HepG2 (cell line): ENCODE results near the gene GPR152. TPM values are rescaled to one million over a fixed set of nuclear protein-coding genes. Genes with fewer than 3 reads are reported as not detected.

Source experiments
- CCAR2 ChIP-seq: fragments of 200-400 bp; formaldehyde crosslinking; optimal IDR thresholded peaks from 2 replicates; pipeline ENCODE3; 2018; ENCODE audit warnings: low read depth, mild to moderate bottlenecking, low read length, moderate library complexity
- ISX ChIP-seq: sonication (generic); formaldehyde crosslinking; conservative IDR thresholded peaks from 2 replicates; pipeline ENCODE4 v1.5.0; 2020; ENCODE audit warnings: missing genetic modification reagents
- MAF1 ChIP-seq: sonication (generic); formaldehyde crosslinking; IDR thresholded peaks from 2 replicates; pipeline ENCODE4 v1.5.0; 2020; ENCODE audit warnings: missing genetic modification reagents, borderline replicate concordance
- SAFB2 ChIP-seq: sonication (generic); formaldehyde crosslinking; IDR thresholded peaks from 2 replicates; pipeline ENCODE4 v1.5.1; 2020; ENCODE audit warnings: missing genetic modification reagents, low read depth, mild to moderate bottlenecking, borderline replicate concordance
- SMAD3 ChIP-seq: sonication (generic); formaldehyde crosslinking; IDR thresholded peaks from 2 replicates; pipeline ENCODE4 v1.4.0; 2020; ENCODE audit warnings: missing genetic modification reagents
- SP2 ChIP-seq: sonication (generic); formaldehyde crosslinking; IDR thresholded peaks from 2 replicates; pipeline ENCODE4 v1.5.1; 2020; ENCODE audit warnings: mild to moderate bottlenecking, missing genetic modification reagents
- YY1 ChIP-seq: IDR thresholded peaks from 2 replicates; pipeline ENCODE4 v1.6.1; 2011; ENCODE audit warnings: low read length, low read depth, moderate library complexity, mild to moderate bottlenecking; ENCODE audit not compliant: insufficient read depth, insufficient replicate concordance
- ZBTB21 ChIP-seq: sonication (generic); formaldehyde crosslinking; IDR thresholded peaks from 2 replicates; pipeline ENCODE4 v1.4.0; 2020; ENCODE audit warnings: missing genetic modification reagents
- polyA plus RNA-seq, 8 experiments: library from polyadenylated mRNA; depleted of rRNA in 3 of 8; stranded (reverse) in 7 of 8; unstranded in 1 of 8; fragments of >200 nt; fragmentation: Illumina TruSeq in 4 of 8; extraction: Trizol in 4 of 8; gene quantifications; 2 replicates each; pipeline versions ENCODE4 v1.2.1 to v1.2.3, GENCODE V29; 2011 to 2016; ENCODE audit warnings: low read depth in 4 of 8, missing spikeins in 1 of 8, mixed read lengths in 1 of 8; ENCODE audit not compliant: insufficient read depth in 1 of 8
- total RNA-seq, 5 experiments: library from RNA; depleted of rRNA; stranded (reverse); fragments of >200 nt; fragmentation: Illumina TruSeq; extraction: Trizol; gene quantifications; 2 replicates each; pipeline ENCODE4 v1.2.3, GENCODE V29; 2016; ENCODE audit warnings: low read depth in 1 of 5
- TF ChIP-seq, protein P1 (sequence below): sonication (generic); formaldehyde crosslinking; IDR thresholded peaks from 2 replicates; pipeline ENCODE4 v1.5.0; 2020; ENCODE audit warnings: mild to moderate bottlenecking, missing genetic modification reagents, borderline replicate concordance
- TF ChIP-seq, protein P2 (sequence below): sonication (generic); formaldehyde crosslinking; conservative IDR thresholded peaks from 2 replicates; pipeline ENCODE4 v1.5.0; 2020; ENCODE audit warnings: missing genetic modification reagents
- TF ChIP-seq, protein P3 (sequence below): sonication (generic); formaldehyde crosslinking; IDR thresholded peaks from 2 replicates; pipeline ENCODE4 v1.4.0; 2020; ENCODE audit warnings: missing genetic modification reagents, borderline replicate concordance
- TF ChIP-seq, protein P4 (sequence below): sonication (generic); formaldehyde crosslinking; IDR thresholded peaks from 2 replicates; pipeline ENCODE4 v1.5.0; 2020; ENCODE audit warnings: missing genetic modification reagents

GPR152 gene
- total and polyA plus RNA-seq, 2 of the 13 experiments (the other 11 are each of a cell fraction or from before 2014, with no cell fraction given), result not detected

DNA sequence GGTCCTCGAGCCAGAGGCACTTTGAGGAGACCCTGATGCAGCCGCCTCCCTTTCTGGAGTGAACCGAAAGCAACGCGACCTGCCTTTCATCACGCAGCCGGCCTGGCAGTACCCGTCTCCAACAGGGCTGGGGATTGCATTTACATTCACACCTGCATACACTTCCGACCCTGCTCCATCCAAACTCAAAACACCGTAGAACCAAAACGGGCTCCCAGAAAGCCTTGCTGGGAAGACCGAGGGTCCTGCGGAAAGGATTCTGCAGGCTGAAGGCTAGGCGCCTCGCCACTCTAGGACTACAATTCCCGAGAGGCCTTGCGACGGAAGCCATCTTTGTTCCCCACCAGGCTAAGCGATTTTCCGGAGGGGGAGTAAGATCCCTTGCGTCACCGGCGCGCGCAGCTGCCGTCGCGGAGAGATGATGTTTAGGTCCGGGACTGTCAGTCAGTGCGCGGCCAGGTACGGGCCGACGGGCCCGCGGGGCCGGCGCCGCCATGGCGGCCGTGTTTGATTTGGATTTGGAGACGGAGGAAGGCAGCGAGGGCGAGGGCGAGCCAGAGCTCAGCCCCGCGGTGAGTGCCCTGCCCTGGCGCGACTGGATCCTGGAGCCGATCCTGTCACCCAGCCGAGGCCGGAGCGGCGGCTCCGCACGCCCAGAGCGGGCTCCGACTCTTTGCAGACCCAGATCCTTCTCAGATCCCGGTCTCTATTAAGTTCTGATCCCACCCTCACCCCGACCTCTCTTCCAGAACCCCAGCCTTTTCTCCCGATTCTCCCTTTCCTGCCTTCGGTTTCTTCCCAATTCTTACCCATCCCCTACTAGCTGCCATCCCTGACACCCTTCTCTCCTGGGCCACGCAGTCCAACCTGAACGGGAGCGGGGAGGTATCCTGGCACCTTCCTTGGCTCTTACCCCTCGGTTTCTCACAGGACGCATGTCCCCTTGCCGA is 24.2 kb downstream of the GPR152 start, which contains the start of gene RPS6KB2 (continued):
- TF ChIP-seq, protein P1, sequence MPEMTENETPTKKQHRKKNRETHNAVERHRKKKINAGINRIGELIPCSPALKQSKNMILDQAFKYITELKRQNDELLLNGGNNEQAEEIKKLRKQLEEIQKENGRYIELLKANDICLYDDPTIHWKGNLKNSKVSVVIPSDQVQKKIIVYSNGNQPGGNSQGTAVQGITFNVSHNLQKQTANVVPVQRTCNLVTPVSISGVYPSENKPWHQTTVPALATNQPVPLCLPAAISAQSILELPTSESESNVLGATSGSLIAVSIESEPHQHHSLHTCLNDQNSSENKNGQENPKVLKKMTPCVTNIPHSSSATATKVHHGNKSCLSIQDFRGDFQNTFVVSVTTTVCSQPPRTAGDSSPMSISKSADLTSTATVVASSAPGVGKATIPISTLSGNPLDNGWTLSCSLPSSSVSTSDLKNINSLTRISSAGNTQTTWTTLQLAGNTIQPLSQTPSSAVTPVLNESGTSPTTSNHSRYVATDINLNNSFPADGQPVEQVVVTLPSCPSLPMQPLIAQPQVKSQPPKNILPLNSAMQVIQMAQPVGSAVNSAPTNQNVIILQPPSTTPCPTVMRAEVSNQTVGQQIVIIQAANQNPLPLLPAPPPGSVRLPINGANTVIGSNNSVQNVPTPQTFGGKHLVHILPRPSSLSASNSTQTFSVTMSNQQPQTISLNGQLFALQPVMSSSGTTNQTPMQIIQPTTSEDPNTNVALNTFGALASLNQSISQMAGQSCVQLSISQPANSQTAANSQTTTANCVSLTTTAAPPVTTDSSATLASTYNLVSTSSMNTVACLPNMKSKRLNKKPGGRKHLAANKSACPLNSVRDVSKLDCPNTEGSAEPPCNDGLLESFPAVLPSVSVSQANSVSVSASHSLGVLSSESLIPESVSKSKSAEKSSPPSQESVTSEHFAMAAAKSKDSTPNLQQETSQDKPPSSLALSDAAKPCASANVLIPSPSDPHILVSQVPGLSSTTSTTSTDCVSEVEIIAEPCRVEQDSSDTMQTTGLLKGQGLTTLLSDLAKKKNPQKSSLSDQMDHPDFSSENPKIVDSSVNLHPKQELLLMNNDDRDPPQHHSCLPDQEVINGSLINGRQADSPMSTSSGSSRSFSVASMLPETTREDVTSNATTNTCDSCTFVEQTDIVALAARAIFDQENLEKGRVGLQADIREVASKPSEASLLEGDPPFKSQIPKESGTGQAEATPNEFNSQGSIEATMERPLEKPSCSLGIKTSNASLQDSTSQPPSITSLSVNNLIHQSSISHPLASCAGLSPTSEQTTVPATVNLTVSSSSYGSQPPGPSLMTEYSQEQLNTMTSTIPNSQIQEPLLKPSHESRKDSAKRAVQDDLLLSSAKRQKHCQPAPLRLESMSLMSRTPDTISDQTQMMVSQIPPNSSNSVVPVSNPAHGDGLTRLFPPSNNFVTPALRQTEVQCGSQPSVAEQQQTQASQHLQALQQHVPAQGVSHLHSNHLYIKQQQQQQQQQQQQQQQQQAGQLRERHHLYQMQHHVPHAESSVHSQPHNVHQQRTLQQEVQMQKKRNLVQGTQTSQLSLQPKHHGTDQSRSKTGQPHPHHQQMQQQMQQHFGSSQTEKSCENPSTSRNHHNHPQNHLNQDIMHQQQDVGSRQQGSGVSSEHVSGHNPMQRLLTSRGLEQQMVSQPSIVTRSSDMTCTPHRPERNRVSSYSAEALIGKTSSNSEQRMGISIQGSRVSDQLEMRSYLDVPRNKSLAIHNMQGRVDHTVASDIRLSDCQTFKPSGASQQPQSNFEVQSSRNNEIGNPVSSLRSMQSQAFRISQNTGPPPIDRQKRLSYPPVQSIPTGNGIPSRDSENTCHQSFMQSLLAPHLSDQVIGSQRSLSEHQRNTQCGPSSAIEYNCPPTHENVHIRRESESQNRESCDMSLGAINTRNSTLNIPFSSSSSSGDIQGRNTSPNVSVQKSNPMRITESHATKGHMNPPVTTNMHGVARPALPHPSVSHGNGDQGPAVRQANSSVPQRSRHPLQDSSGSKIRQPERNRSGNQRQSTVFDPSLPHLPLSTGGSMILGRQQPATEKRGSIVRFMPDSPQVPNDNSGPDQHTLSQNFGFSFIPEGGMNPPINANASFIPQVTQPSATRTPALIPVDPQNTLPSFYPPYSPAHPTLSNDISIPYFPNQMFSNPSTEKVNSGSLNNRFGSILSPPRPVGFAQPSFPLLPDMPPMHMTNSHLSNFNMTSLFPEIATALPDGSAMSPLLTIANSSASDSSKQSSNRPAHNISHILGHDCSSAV (CRISPR knock-in tag), result 0 out of 2 replicates have a peak, but pooled peaks have one; percentile 27
- peak; percentile 27; the same call in 1 of the 2 replicates for TF ChIP-seq SP2 (CRISPR knock-in tag)
- peak; percentile 54; the same call in 1 of the 2 replicates for TF ChIP-seq ZBTB21 (CRISPR knock-in tag)
- no peak; the same call in 1 of the 2 replicates for TF ChIP-seq SAFB2
- TF ChIP-seq YY1, result peak; percentile 99
- TF ChIP-seq CCAR2, result no peak
- TF ChIP-seq, protein P2, sequence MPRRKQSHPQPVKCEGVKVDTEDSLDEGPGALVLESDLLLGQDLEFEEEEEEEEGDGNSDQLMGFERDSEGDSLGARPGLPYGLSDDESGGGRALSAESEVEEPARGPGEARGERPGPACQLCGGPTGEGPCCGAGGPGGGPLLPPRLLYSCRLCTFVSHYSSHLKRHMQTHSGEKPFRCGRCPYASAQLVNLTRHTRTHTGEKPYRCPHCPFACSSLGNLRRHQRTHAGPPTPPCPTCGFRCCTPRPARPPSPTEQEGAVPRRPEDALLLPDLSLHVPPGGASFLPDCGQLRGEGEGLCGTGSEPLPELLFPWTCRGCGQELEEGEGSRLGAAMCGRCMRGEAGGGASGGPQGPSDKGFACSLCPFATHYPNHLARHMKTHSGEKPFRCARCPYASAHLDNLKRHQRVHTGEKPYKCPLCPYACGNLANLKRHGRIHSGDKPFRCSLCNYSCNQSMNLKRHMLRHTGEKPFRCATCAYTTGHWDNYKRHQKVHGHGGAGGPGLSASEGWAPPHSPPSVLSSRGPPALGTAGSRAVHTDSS (CRISPR knock-in tag), result peak; percentile 98
- TF ChIP-seq ISX (CRISPR knock-in tag), result no peak
- peak; percentile 79; the same call in 1 of the 2 replicates for TF ChIP-seq MAF1 (CRISPR knock-in tag)
- TF ChIP-seq, protein P3, sequence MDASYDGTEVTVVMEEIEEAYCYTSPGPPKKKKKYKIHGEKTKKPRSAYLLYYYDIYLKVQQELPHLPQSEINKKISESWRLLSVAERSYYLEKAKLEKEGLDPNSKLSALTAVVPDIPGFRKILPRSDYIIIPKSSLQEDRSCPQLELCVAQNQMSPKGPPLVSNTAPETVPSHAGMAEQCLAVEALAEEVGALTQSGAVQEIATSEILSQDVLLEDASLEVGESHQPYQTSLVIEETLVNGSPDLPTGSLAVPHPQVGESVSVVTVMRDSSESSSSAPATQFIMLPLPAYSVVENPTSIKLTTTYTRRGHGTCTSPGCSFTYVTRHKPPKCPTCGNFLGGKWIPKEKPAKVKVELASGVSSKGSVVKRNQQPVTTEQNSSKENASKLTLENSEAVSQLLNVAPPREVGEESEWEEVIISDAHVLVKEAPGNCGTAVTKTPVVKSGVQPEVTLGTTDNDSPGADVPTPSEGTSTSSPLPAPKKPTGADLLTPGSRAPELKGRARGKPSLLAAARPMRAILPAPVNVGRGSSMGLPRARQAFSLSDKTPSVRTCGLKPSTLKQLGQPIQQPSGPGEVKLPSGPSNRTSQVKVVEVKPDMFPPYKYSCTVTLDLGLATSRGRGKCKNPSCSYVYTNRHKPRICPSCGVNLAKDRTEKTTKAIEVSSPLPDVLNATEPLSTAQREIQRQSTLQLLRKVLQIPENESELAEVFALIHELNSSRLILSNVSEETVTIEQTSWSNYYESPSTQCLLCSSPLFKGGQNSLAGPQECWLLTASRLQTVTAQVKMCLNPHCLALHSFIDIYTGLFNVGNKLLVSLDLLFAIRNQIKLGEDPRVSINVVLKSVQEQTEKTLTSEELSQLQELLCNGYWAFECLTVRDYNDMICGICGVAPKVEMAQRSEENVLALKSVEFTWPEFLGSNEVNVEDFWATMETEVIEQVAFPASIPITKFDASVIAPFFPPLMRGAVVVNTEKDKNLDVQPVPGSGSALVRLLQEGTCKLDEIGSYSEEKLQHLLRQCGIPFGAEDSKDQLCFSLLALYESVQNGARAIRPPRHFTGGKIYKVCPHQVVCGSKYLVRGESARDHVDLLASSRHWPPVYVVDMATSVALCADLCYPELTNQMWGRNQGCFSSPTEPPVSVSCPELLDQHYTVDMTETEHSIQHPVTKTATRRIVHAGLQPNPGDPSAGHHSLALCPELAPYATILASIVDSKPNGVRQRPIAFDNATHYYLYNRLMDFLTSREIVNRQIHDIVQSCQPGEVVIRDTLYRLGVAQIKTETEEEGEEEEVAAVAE (CRISPR knock-in tag), result no peak
- TF ChIP-seq, protein P4, sequence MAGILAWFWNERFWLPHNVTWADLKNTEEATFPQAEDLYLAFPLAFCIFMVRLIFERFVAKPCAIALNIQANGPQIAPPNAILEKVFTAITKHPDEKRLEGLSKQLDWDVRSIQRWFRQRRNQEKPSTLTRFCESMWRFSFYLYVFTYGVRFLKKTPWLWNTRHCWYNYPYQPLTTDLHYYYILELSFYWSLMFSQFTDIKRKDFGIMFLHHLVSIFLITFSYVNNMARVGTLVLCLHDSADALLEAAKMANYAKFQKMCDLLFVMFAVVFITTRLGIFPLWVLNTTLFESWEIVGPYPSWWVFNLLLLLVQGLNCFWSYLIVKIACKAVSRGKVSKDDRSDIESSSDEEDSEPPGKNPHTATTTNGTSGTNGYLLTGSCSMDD (CRISPR knock-in tag), result no peak
- TF ChIP-seq SMAD3 (CRISPR knock-in tag), result peak; percentile 68; the same call in 1 of the 2 replicates
